GM12801 (cell line): ENCODE results near the gene COPZ2.

Source experiments
- TF ChIP-seq, protein P1 (sequence below): IDR thresholded peaks from one replicate; pipeline ENCODE4 v1.5.1; 2011; ENCODE audit warnings: control low read depth; ENCODE audit not compliant: insufficient read length; ENCODE audit errors: extremely low read depth

Gene COPZ2

DNA sequence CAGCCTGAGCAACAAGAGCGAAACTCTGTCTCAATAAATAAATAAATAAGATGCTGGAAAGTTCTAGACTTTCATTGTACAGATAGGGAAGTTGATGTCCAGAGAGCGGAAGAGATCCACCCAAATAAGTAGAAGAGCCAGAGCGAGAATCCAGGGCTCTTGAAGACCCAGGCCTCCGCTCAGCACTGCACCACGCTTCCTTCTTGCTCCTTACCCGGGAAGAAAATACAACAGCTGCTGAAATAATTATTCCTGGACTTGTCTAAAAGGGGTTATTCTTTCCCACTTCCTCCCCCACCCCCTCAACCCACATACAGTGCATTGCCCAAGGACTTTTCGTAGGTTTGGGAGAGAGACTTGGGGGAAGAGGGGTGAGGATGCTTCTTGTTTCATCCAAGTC lies 40.0 kb downstream of the COPZ2 start:
- TF ChIP-seq, protein P1, sequence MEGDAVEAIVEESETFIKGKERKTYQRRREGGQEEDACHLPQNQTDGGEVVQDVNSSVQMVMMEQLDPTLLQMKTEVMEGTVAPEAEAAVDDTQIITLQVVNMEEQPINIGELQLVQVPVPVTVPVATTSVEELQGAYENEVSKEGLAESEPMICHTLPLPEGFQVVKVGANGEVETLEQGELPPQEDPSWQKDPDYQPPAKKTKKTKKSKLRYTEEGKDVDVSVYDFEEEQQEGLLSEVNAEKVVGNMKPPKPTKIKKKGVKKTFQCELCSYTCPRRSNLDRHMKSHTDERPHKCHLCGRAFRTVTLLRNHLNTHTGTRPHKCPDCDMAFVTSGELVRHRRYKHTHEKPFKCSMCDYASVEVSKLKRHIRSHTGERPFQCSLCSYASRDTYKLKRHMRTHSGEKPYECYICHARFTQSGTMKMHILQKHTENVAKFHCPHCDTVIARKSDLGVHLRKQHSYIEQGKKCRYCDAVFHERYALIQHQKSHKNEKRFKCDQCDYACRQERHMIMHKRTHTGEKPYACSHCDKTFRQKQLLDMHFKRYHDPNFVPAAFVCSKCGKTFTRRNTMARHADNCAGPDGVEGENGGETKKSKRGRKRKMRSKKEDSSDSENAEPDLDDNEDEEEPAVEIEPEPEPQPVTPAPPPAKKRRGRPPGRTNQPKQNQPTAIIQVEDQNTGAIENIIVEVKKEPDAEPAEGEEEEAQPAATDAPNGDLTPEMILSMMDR = no peak

DNA sequence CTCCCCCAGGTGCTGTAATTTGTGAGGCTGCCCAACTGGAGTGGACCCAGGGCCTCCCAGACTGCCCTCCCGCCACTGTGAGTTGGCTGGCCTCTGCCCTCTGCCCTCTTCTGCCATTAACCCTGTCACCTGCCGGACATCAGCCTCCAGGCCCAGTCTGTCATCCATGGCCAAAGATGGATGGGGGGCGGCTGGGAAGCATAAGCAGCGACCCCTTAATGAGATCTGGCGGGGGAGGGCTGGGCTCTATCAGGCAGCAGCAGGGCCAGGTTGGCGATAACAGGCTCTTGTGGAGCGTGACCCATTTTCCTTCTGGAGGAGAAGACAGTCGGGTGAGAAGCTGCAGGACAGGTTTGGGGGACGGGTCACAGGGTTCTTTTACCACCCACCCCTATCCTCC lies 41.4 kb downstream of the COPZ2 start:
- TF ChIP-seq, protein P1 = no peak

DNA sequence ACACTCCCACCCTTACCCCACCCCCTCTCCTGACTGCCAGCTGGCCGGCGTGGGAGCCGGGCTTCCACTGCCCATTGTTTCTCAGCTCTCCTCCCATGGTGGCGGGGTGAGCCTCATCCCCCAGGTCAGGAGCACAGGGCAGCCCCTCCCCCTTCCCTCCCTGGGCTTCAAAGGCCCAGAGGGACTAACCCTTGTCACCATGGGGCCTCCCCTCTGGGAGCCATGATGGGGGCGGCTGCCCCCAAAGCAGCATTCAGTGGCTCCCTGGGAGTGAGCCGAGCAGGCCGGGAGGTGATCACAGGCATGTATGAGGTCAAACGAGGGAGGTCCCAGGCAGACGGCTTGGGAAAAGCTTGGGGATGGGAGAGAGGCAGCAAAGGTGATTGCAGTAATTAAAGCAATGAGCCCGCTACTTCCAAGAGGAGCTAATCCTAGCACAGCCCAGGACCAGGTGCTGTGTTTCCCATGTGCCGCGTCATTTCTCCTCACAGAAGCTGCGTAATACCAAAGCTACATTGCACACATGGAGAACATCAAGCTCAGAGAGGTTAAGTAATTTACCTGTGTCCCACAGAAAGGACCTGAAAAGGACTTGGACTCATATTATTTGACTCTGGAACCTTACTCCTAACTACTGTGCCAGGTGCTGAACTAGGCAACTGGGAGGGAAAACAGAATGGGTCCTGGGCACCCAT lies 42.2 kb downstream of the COPZ2 start:
- TF ChIP-seq, protein P1 = no peak

DNA sequence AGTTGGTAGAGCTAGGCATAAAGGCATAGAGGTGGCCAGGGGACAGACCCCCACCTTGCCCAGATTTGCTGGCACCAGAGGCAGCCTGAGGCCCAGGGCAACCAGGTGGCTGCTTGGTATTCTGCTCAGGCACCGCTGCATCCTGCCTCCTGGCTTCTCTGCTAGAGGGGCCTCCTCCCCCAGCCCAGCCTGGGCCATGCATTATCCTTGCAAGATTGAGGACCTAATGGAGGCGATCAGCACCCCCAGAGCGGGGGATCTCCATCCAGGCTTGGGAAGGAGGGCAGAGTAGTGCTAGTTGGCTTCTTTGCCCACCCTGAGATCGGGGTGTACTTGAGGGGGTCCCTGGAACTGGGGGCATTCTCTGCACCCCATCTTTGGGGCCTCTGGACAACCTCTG lies 42.9 kb downstream of the COPZ2 start:
- TF ChIP-seq, protein P1 = no peak

DNA sequence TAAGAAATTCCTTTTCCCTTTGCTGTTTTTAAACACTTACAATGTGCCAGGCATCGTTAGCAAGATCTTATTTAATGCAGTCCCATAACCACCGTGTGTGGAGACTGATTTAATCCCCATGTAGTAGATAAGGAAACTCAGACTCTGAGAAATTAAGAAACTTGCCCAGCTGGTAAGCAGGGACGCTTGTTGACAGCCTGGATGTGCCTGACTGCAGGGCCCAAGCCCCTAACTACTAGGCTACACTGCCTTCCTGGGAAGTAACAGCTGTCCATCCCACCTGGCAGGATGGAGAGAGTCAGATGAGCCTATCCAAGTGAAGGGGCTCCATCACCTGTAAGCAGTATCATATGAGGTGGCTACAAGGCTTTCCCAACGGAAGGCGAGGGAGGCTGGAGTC lies 43.6 kb downstream of the COPZ2 start:
- TF ChIP-seq, protein P1 = no peak

DNA sequence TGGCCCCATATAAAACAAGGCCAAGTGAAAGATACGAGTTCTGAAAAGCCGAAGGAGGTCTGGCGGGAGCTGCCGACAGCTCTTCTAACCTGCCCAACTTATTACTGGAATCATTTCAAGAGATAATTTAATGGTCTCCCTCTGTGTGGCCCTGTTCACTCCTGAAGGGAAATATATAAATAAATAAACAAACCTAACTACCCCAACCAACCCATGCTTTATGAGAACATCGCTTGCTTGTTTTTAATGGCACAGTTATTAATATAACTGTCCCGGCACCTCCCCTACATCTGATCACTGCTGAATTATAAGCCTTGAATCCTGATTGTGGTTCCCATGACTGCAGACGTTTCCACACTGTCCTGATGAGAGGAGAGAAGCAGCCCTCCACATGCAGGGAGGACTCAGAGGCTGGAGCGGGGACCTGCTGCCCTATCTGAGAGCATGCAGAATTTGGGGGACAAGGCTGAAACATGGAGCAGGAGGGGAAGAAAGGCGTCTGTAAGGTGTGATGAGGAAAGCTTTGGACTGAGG lies 44.5 kb downstream of the COPZ2 start:
- TF ChIP-seq, protein P1 = no peak

DNA sequence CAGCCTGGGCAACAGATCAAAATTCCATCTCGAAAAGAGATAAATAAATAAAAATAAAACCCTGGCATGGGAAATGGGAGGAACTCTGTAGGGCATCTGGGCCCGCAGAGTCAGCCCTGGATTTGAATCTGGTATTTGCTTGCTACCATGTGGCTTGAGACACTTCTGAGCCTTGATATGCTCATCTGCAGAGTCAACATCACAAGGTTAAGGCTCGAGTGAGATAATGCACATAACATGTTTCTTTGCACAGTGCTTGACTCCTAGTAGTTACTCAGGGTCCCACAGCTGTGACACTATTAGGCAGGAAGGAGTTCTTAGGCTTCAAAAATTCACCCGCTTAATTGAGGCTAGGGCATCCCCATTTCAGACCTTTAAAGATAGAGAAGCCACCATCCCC lies 45.4 kb downstream of the COPZ2 start:
- TF ChIP-seq, protein P1 = no peak
